C4-2B (cell line): ENCODE measurements around the gene TAF3.

Experiments used
- ZFX ChIP-seq: fragments of 450-650 bp; IDR thresholded peaks from 2 replicates; pipeline ENCODE4 v1.6.1; 2017
- TF ChIP-seq, protein P1 (sequence below): fragments of 450-650 bp; conservative IDR thresholded peaks from 2 replicates; pipeline ENCODE4 v1.5.1; 2017; ENCODE audit warnings: mild to moderate bottlenecking

DNA sequence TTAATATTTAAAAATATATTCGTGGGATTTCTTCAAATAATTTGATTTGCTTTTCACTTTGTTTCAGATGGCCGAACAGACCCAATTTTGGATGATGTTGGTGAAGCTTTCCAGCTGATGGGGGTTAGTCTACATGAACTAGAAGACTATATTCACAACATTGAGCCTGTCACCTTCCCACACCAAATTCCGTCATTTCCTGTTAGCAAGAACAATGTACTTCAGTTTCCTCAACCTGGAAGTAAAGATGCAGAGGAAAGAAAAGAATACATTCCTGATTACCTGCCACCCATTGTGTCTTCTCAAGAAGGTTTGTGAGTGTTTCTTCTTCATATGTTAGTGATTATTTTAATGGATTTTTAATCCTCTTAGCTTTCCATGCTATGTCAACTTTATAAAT is 5.9 kb downstream of the TAF3 start:
- TF ChIP-seq, protein P1, sequence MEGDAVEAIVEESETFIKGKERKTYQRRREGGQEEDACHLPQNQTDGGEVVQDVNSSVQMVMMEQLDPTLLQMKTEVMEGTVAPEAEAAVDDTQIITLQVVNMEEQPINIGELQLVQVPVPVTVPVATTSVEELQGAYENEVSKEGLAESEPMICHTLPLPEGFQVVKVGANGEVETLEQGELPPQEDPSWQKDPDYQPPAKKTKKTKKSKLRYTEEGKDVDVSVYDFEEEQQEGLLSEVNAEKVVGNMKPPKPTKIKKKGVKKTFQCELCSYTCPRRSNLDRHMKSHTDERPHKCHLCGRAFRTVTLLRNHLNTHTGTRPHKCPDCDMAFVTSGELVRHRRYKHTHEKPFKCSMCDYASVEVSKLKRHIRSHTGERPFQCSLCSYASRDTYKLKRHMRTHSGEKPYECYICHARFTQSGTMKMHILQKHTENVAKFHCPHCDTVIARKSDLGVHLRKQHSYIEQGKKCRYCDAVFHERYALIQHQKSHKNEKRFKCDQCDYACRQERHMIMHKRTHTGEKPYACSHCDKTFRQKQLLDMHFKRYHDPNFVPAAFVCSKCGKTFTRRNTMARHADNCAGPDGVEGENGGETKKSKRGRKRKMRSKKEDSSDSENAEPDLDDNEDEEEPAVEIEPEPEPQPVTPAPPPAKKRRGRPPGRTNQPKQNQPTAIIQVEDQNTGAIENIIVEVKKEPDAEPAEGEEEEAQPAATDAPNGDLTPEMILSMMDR = no peak
- no peak for TF ChIP-seq ZFX
